KOPT-K1 (cell line): Measurements from ENCODE around the gene HHLA2.
"Not testable (repeated sequence)": the region's sequence is repeated elsewhere in the genome, so short reads cannot be mapped to it uniquely, and the experiment has no call there.

Experiments
- H3K27ac ChIP-seq: fragments of 200-600 bp; sonication (generic); 2 replicates; pipeline ENCODE4 v1.5.1; 2016; ENCODE audit warnings: antibody characterized with exemption, mild to moderate bottlenecking, low read depth, low read length; ENCODE audit not compliant: poor library complexity, severe bottlenecking
- H3K36me3 ChIP-seq: fragments of 200-600 bp; sonication (generic); 2 replicates; pipeline ENCODE4 v1.5.1; 2017; ENCODE audit warnings: antibody characterized with exemption, mild to moderate bottlenecking, low read length, moderate library complexity; ENCODE audit not compliant: insufficient read depth
- H3K9me3 ChIP-seq: fragments of 200-600 bp; sonication (generic); 2 replicates; pipeline ENCODE4 v1.5.1; 2017; ENCODE audit warnings: antibody characterized with exemption, low read length, mild to moderate bottlenecking; ENCODE audit not compliant: insufficient read depth, poor library complexity, severe bottlenecking

Gene HHLA2

DNA sequence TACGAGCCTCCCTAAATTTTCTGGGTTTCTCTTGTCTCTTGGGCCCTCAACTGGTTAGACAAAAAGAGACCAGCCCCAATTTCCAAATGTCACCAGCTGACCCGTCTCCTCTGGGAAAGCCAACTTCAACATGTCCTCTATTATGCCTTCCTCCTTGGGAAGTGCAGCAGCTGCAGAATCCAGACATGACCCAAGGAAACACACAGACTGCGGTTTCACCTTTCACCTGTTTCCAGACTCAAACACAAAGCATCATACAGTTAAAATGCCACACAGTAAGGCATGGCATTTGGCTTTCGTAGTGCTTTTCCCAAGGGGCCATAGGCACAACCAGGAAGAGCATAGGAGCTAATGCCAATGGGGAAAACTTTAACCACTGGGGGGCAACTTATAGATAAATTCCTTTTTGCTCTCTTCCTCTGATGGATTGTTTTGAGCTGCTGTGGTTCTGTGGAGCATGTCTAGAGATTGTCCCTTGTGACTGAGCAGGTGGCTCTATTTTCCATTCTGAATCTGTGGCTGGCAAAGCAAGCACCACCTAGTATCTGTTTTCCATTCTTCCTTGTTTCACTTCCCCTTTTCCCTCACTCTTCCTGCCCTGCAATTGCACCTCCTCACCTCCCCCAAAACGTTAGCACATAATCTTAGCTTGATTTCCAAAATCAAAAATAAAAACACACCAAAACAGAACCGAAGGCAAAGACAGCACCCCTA is 49.3 kb downstream of the HHLA2 start:
- no peak overlapping the region for H3K27ac ChIP-seq
- H3K9me3 ChIP-seq = no peaks in the 10 kb centered on the region
- no peaks in the 10 kb centered on the region for H3K36me3 ChIP-seq

DNA sequence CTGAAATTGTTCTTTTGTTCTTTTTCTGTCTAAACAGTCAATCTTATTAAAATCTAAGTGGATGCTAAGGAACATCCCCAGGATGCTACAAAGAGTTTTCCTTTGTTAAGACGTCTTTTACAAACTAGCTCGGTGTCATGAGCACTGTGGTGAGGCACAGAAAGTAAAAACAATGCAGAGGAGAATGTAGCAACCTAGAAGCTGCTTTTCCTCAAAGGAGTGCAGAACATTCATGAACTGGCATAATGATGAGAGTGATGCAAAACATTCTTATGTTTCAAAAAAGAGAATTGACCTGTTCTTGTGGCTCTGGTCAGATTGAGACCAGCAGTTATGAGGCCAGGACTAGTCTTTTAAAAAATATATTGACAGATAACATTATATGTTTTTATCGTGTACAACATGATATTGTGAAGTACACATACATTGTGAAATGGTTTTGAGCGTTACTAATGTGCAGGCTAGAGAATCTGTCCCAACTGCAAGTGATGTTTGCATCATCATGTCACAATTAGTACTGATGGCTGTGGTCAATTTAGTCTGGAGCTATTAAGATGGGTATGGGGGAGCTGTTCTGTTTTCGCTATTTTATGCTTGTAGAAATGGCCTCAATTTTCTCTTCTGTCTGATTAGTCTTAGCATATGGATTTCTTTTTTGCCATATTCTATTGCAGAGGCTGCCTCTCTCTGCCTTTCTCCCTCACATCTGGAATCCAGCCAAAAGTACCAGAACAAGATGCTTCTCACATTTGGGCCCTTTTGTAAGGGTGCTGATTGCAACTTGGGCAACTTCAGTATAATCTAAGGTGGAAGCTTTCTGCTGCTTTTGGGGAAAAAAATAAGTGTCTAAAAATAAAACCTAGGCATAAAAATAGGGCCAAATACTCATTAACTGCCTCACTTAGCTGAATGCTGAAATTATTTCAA is 50.2 kb downstream of the HHLA2 start:
- no peaks in the 10 kb centered on the region for H3K36me3 ChIP-seq
- H3K9me3 ChIP-seq = no peaks in the 10 kb centered on the region
- H3K27ac ChIP-seq = no peak overlapping the region

DNA sequence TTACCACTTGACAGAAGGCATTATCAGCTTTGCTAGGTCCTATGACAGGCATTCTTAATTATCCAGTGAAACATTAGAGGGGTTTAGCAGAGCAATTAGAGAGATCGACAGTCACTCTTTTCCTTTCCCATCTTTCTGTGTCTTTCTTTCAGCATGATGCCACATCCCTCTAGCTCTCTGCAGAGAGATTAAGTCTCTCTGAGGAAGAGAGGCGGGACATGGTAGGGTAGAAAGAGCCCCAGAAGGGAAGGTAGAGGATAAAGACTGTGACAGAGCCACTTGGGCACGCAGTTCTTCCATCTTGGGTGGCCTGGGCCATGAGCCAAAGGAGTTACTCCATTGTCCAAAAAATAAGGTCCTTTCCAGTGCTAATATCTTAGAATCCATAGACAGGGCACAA is 55.8 kb downstream of the HHLA2 start:
- Histone ChIP-seq H3K36me3 (no peaks in the 10 kb centered on the region), H3K9me3 (no peaks in the 10 kb centered on the region), H3K27ac (no peak overlapping the region)

DNA sequence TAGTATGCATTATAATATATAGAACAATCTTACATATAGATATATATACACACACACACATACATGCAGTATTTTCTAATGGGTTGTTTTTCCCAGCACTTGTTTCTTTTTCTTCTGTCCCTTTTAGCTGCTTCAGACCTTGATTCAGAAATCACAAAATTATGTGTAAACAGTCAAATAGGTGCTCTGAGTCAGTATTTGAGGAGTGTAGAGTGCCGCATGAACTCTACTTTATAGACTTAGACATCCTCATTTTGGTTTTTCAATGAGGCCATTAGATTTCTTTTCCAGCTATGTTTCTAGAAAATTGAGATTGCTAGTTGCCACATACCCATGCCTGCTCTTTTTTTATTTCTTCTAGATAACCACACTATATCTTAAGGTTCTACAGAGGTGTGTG is 58.2 kb downstream of the HHLA2 start:
- Histone ChIP-seq H3K9me3 (no peaks in the 10 kb centered on the region), H3K27ac (no peak overlapping the region), H3K36me3 (no peaks in the 10 kb centered on the region)

DNA sequence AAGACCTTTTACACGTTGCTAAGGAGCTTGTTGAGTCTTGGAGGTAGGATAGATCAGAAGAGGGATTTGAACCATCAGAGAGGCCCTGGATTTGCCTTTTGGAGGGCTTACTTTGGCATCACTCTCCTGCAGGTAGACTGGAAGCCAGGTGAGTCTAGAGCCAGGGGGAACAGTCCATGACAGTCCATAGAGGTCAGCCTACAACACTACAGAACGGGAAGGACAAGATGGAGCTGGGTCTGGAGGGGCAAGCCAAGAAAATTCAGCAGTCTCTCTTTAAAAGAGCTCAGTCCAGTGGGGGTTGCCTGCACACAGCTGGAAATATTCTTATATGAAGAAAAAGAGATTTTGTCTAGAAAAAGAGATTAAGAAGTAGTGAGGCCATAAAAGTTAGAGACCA is 60.7 kb downstream of the HHLA2 start:
- no peaks in the 10 kb centered on the region for H3K9me3 ChIP-seq
- no peak overlapping the region for H3K27ac ChIP-seq
- H3K36me3 ChIP-seq = no peaks in the 10 kb centered on the region

- Histone ChIP-seq H3K27ac (no peak overlapping the region), H3K36me3 (no peaks in the 10 kb centered on the region), H3K9me3 (no peaks in the 10 kb centered on the region)
Observed at GRCh38 chr3:108359011-108359410, 62.7 kb downstream of the HHLA2 start.

GRCh38 chr3:108376026-108376425 is 79.7 kb downstream of the HHLA2 start:
- H3K9me3 ChIP-seq = no peaks in the 10 kb centered on the region
- H3K27ac ChIP-seq = no peak overlapping the region
- no peaks in the 10 kb centered on the region for H3K36me3 ChIP-seq

DNA sequence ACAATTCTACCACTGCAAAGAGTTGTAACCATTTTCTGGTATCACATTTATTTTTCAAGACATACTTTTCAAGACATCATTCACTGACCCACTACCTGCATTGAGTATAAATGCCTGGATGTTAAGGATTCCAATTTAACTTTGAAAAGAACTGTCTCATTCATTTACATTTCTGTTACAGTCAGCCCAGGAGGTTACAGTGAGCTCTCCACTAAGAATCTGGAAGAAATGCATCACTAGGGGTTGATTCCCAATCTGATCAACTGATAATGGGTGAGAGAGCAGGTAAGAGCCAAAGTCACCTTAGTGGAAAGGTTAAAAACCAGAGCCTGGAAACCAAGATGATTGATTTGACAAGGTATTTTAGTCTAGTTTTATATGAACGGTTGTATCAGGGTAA is 81.0 kb downstream of the HHLA2 start:
- no peaks in the 10 kb centered on the region for H3K9me3 ChIP-seq
- no peak overlapping the region for H3K27ac ChIP-seq
- H3K36me3 ChIP-seq = no peaks in the 10 kb centered on the region

GRCh38 chr3:108378153-108378951 is 82.0 kb downstream of the HHLA2 start:
- no peaks in the 10 kb centered on the region for H3K36me3 ChIP-seq
- H3K9me3 ChIP-seq = no peaks in the 10 kb centered on the region
- H3K27ac ChIP-seq = no peak overlapping the region

DNA sequence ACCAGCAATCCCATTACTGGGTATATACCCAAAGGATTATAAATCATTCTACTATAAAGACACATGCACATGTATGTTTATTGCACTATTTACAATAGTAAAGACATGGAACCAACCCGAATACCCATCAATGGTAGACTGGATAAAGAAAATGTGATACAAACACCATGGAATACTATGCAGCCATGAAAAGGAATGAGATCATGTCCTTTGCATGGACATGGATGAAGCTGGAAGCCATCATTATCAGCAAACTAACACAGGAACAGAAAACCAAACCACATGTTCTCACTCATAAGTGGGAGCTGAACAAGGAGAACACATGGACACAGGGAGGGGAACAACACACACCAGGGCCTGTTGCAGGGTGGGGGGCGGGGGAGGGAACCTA is 82.6 kb downstream of the HHLA2 start:
- H3K9me3 ChIP-seq, H3K36me3 ChIP-seq: not testable (repeated sequence)

GRCh38 chr3:108380128-108380795 is 83.9 kb downstream of the HHLA2 start:
- Histone ChIP-seq H3K9me3 (no peaks in the 10 kb centered on the region), H3K36me3 (no peaks in the 10 kb centered on the region), H3K27ac (no peak overlapping the region)

More for the DNA sequence above, 82.6 kb downstream of the HHLA2 start:
- not testable (repeated sequence) for H3K27ac ChIP-seq

DNA sequence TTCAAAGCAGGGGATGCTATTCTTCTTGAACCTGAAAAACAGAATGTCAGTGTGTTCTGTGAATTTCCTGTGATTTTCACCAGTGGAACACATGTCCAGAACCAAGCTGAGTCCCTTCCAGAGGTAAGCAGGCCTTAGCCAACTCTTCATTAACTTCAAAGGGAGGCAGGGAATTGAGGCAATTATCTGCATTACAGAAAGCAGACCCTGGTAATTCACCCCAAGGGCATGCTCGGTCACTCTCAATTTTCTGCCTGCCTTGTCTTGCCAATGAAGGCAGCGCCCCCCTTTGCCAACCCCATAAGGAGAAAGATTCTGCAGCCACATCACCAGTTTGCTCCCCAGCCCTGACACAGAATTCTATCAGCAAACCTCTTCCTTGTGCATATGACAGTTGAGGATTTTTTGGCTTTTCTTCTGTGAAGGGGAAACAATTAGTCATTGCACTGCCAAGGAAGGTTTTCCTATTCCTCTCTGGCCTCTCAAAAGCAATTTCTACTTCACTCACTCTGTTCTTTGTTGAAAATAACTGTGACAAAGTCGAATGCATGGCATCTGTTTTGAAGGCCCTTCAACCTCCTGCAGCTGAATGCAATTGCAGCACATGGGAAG is 85.3 kb downstream of the HHLA2 start:
- no peaks in the 10 kb centered on the region for H3K9me3 ChIP-seq
- H3K36me3 ChIP-seq = no peaks in the 10 kb centered on the region
- no peak overlapping the region for H3K27ac ChIP-seq

DNA sequence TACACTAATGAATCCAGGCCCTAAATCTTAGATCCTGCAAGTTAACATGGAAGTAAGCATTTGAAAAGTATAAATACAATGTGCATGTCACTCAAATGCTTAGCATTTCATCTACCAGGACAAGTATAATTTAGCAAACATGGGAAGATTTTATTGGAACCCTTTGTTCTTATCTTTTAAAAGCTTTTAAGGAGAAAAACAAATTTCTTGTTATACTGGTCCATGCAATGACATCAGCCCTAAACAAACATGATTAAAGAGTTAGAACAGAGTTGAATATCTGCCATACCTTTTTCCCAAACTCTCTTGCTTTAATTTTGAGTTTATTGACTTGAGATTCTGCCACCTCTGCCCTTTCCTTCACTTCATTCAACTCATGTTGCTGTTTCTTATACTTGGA is 87.0 kb downstream of the HHLA2 start:
- Histone ChIP-seq H3K9me3 (no peaks in the 10 kb centered on the region), H3K36me3 (no peaks in the 10 kb centered on the region), H3K27ac (no peak overlapping the region)

DNA sequence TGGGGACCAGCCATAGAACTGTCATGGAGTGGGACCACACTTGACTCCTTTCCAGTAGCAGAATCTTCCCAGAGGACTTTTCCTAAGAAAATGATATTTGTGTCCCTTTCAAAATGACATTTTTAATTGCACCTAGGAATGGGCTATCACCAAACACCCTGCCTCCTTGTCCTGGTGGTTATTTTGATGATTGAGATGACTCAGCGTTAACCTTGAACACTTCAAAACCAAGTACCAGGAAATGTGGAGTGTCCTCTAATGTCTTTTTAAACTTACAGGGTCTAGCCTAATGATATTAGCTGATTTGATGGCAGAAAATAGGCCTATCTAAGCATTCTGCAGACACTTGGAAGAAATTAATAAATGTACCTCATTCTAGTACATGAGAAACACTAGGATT is 90.7 kb downstream of the HHLA2 start:
- Histone ChIP-seq H3K9me3 (no peaks in the 10 kb centered on the region), H3K27ac (no peak overlapping the region), H3K36me3 (no peaks in the 10 kb centered on the region)
